ENCODE data around the gene DPP6. TPM values are rescaled to one million over a fixed set of nuclear protein-coding genes. Genes with fewer than 3 reads are reported as not detected.

DPP6 gene
- total RNA-seq, 3 donors from 2014 or later: 0.59 to 0.98 TPM; not detected in 1

- TF ChIP-seq POLR2A (IDR thresholded peaks at IDR 0.05) (no peak), CTCF (IDR thresholded peaks at IDR 0.05) (no peak), POLR2AphosphoS5 (IDR thresholded peaks at IDR 0.05) (no peak)
- no peak overlapping the region for H3K27ac ChIP-seq
These were observed 828.8 kb downstream of the DPP6 start for GRCh38 chr7:154881026-154881425.

GRCh38 chr7:154881526-154881925 lies 829.3 kb downstream of the DPP6 start:
- DNase-seq (ENCODE audit: low spot score in 2 of 2): no peak
- TF ChIP-seq POLR2A (IDR thresholded peaks at IDR 0.05) (no peak), CTCF (IDR thresholded peaks at IDR 0.05) (no peak), POLR2AphosphoS5 (IDR thresholded peaks at IDR 0.05) (no peak)
- intact Hi-C loops (cut with DNase I; ENCODE audit: low total_unique reads): no loop called here
- Histone ChIP-seq H3K4me1 (no peaks in the 10 kb centered on the region), H3K27me3 (peaks cover 0 to 11% of the 10 kb centered on the region in 2 donors), H3K9me3 (no peaks in the 10 kb centered on the region), H3K4me3 (no peak overlapping the region), H3K36me3 (no peaks in the 10 kb centered on the region), H3K27ac (no peak overlapping the region)

More at GRCh38 chr7:154881026-154881425, 828.8 kb downstream of the DPP6 start:
- intact Hi-C loops (cut with DNase I; ENCODE audit: low total_unique reads): no loop called here
- Histone ChIP-seq H3K36me3 (no peaks in the 10 kb centered on the region), H3K9me3 (no peaks in the 10 kb centered on the region), H3K27me3 (peaks cover 0 to 6% of the 10 kb centered on the region in 2 donors), H3K4me3 (no peak overlapping the region), H3K4me1 (no peaks in the 10 kb centered on the region)
- no peak for DNase-seq (ENCODE audit: low spot score in 2 of 2)

- Histone ChIP-seq H3K4me3 (no peak overlapping the region), H3K36me3 (no peaks in the 10 kb centered on the region), H3K27me3 (peaks cover 0 to 11% of the 10 kb centered on the region in 2 donors), H3K9me3 (no peaks in the 10 kb centered on the region), H3K4me1 (no peaks in the 10 kb centered on the region), H3K27ac (no peak overlapping the region)
- DNase-seq (ENCODE audit: low spot score in 2 of 2): no peak
- TF ChIP-seq POLR2A (IDR thresholded peaks at IDR 0.05) (no peak), POLR2AphosphoS5 (IDR thresholded peaks at IDR 0.05) (no peak), CTCF (IDR thresholded peaks at IDR 0.05) (no peak)
- intact Hi-C loops (cut with DNase I; ENCODE audit: low total_unique reads): no loop called here
These were observed 830.8 kb downstream of the DPP6 start for GRCh38 chr7:154882931-154883474.

- H3K36me3 ChIP-seq: no peaks in the 10 kb centered on the region
These were observed 832.2 kb downstream of the DPP6 start for GRCh38 chr7:154884348-154884920.

More at GRCh38 chr7:154884348-154884920, 832.2 kb downstream of the DPP6 start:
- DNase-seq (ENCODE audit: low spot score in 2 of 2): no peak
- no peak overlapping the region for H3K4me3 ChIP-seq
- H3K27ac ChIP-seq: no peak overlapping the region
- H3K27me3 ChIP-seq: peaks cover 0 to 11% of the 10 kb centered on the region in 2 donors
- TF ChIP-seq POLR2AphosphoS5 (IDR thresholded peaks at IDR 0.05): no peak
- TF ChIP-seq CTCF (IDR thresholded peaks at IDR 0.05): no peak
- TF ChIP-seq POLR2A (IDR thresholded peaks at IDR 0.05): no peak
- peaks cover under 1 to 13% of the 10 kb centered on the region in 2 donors for H3K9me3 ChIP-seq
- no peaks in the 10 kb centered on the region for H3K4me1 ChIP-seq
- intact Hi-C loops (cut with DNase I; ENCODE audit: low total_unique reads): no loop called here
